AG10803 (cell line): ENCODE results near the gene PAK1.

Experiments
- DNase-seq: peaks from one replicate; pipeline ENCODE4 v3.0.0; 2010; ENCODE audit warnings: low read depth
- H3K4me3 ChIP-seq: 2 replicates; pipeline ENCODE4 v1.5.1; 2011; ENCODE audit warnings: mild to moderate bottlenecking, low read length, control low read depth
- TF ChIP-seq, protein P1 (sequence below): conservative IDR thresholded peaks from 2 replicates; pipeline ENCODE4 v1.5.1; 2011; ENCODE audit warnings: mild to moderate bottlenecking, low read length, control low read depth, inconsistent platforms

The PAK1 gene

DNA sequence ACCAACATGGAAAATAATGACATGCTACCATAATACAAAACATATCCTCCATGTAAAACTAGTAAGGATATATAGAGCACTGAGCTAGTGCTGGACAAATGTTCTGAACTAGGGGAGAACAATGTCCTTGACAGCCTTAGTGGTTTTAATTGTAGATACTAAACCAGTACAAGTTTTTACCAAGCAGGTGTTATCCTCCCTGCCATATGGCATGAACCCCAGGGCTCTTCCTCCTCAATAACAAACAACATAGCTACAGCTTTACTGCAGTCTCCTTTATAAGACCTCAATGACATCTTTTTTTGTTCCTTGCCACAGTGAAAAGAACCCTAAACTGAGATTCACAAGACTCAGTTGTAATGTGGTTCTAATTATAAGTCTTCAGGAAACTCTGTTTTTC lies 102.2 kb downstream of the PAK1 start:
- no peak for DNase-seq
- H3K4me3 ChIP-seq = no peak overlapping the region
- TF ChIP-seq, protein P1, sequence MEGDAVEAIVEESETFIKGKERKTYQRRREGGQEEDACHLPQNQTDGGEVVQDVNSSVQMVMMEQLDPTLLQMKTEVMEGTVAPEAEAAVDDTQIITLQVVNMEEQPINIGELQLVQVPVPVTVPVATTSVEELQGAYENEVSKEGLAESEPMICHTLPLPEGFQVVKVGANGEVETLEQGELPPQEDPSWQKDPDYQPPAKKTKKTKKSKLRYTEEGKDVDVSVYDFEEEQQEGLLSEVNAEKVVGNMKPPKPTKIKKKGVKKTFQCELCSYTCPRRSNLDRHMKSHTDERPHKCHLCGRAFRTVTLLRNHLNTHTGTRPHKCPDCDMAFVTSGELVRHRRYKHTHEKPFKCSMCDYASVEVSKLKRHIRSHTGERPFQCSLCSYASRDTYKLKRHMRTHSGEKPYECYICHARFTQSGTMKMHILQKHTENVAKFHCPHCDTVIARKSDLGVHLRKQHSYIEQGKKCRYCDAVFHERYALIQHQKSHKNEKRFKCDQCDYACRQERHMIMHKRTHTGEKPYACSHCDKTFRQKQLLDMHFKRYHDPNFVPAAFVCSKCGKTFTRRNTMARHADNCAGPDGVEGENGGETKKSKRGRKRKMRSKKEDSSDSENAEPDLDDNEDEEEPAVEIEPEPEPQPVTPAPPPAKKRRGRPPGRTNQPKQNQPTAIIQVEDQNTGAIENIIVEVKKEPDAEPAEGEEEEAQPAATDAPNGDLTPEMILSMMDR = no peak

DNA sequence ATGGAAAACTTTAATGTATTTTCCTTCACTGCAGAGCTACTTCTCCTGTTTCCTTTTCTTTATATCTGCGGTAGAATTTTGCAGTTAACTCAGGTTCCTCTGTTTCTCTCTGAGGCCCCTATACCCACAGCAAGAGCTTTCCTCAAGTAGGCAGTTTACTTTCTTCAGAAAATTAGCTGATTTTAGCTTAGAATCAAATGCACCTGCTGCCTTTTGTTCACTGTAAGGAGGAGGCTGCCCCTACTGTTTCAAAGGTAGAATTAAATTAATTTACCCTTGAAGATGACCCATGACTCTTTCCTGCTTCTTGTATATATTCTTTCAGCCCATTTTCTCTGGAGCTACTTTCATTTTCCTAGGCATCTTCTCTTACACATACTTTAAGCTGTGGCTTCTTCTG lies 103.7 kb downstream of the PAK1 start:
- DNase-seq = no peak
- no peak overlapping the region for H3K4me3 ChIP-seq
- TF ChIP-seq, protein P1 = no peak

DNA sequence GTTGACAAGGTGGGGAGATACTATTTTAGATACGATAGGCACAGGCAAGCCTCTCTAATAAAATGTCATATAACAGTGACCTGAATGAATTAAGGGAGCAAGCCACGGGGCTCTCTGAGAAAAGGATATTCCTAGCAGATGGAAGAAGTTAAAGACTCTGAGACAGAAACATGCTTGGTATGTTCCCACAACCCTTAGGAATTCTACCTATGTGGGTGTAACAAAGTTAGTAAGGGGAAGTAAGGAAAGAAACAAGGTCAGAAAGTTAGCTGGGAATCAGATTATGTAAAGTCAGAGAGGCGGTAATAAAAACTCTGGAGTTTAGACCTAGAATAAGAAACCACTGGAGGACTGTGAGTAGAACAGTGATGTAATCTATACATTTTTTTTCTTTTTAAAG lies 112.7 kb downstream of the PAK1 start:
- peak; percentile 92 for DNase-seq
- TF ChIP-seq, protein P1 = no peak
- H3K4me3 ChIP-seq = no peak overlapping the region

DNA sequence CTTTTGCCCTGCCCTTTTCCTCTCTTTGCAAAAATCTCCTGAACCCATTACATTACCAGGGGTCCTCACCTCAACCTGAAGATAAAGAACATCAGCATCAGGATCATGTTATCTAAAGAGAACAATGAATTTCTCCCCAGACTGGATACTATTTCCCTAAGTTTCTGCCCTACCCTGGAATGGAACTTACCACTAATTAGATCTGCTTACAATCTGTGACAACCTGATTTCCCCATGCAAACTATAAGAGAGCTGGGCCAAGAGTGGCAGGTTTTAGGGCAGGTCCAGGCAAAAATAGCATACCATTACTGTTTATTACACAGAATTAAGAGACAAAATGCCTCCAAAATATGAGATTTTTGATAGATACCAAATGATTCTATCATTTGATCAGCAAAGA lies 114.4 kb downstream of the PAK1 start:
- DNase-seq = peak; percentile 17
- TF ChIP-seq, protein P1 = no peak
- no peak overlapping the region for H3K4me3 ChIP-seq

DNA sequence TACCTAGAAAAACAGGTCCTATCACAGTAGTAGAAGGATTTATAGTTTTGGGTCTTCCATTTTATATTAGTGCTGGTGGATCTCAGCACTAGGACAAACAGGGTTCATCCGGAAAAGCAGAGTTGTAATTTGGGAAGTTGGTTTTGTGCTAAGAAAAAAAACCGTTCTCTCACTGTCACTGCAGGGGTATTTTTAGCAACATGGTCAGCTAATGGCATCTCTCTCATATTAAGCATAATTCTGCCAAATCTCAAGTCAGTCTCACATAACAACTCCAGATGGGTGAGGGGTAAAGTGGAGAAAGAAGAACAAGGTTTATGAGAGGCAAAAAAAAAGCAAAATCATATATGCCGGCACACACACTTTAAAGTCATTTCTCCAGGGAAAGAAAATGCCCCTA lies 120.8 kb downstream of the PAK1 start:
- peak; percentile 29 for DNase-seq
- no peak overlapping the region for H3K4me3 ChIP-seq
- TF ChIP-seq, protein P1 = no peak

DNA sequence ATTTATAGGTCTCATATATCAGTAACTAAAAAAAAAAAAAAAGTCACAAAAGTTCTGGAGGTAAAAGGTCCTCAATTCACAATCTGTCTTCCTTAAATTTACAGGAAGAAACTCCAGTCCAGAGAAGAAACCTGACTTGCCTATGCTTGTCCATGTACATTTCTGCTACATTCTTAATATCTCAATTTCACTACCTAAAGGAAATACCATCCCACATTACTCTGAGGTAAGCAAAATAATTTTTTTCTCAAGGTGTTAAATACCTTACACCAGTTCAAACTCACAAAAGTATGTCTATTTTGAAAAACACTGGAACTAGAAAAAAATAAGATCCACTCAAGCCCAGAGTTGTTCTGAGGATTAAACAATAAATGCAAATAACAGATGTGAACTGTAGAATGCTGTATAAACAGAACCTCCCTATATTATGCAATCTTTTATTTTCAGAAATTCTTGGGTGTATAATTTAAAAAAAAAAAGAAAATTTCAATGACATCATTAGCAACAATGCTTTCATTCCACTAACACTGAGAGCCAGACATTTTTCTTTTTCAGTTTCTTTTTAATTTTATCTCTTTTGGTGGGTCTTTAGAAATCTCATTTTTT lies 122.5 kb downstream of the PAK1 start:
- TF ChIP-seq, protein P1 = no peak
- no peak overlapping the region for H3K4me3 ChIP-seq
- DNase-seq = peak; percentile 51

DNA sequence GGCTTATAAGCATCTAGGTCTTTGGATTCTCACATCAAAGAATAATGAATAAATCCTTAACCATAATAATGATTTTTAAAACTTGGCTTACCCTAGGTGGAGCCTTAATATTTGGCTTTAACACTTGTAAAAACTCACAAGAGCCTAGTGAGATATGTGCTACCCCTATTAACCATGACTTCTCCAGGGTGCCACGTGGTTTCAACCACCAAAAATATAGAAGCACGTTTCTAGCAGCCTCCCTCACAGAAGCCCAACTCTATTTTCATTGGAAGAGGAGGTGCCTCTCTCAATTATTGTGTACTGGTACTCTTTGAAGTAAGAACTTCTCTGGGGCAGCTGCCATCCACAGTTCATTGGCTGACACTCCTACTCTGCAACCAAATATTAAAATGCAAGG lies 125.9 kb downstream of the PAK1 start:
- H3K4me3 ChIP-seq = no peak overlapping the region
- no peak for DNase-seq
- TF ChIP-seq, protein P1 = no peak
